Right lobe of liver (tissue), 4 donors: ENCODE measurements around the gene GAREM1.
"Not testable (repeated sequence)": the region's sequence is repeated elsewhere in the genome, so short reads cannot be mapped to it uniquely, and the experiment has no call there.

Source experiments
- CTCF ChIP-seq, 4 donors: fragments of 200-600 bp in 3 of 4; fragments of 450-650 bp in 1 of 4; IDR thresholded peaks; one replicate each; pipeline versions ENCODE4 v1.5.1 to v1.8.0; 2016 to 2022; ENCODE audit warnings: antibody characterized with exemption in 4 of 4, mild to moderate bottlenecking in 2 of 4
- POLR2A ChIP-seq: fragments of 450-650 bp; IDR thresholded peaks from one replicate; pipeline ENCODE4 v1.6.1; 2017; ENCODE audit warnings: antibody characterized with exemption, mild to moderate bottlenecking
- donor health status: DM: no; HTN: no; CAD: no.
- donor health status: DM: no; HTN: no; CAD: no.
- donor health status: DM: no; HTN: yes; CAD: no.

DNA sequence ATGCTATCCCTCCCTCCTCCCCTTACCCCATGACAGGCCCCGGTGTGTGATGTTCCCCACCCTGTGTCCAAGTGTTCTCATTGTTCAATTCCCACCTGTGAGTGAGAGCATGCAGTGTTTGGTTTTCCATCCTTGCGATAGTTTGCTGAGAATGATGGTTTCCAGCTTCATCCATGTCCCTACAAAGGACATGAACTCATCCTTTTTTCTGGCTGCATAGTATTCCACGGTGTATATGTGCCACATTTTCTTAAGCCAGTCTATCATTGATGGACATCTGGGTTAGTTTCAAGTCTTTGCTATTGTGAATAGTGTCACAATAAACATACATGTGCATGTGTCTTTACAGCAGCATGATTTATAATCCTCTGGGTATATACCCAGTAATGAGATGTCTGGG is 129.6 kb downstream of the GAREM1 start:
- TF ChIP-seq POLR2A; CTCF (IDR thresholded peaks at IDR 0.05): not testable (repeated sequence)
